Measurements from ENCODE around the gene NAV2.
"Not testable (repeated sequence)": the region's sequence is repeated elsewhere in the genome, so short reads cannot be mapped to it uniquely, and the experiment has no call there.

The NAV2 gene

GRCh38 chr11:19910931-19911330 lies 198.3 kb downstream of the NAV2 start:
- no peak for DNase-seq

- no peak for DNase-seq
These were observed 199.7 kb downstream of the NAV2 start for GRCh38 chr11:19912115-19912957.

- no peak for DNase-seq
These were observed 200.6 kb downstream of the NAV2 start for GRCh38 chr11:19912958-19913892.

- DNase-seq, result no peak
These were observed 201.2 kb downstream of the NAV2 start for GRCh38 chr11:19913893-19914249.

GRCh38 chr11:19915808-19916207 lies 203.2 kb downstream of the NAV2 start:
- DNase-seq, result no peak

GRCh38 chr11:19917069-19917468 lies 204.4 kb downstream of the NAV2 start:
- no peak for DNase-seq

GRCh38 chr11:19918302-19919049 lies 205.8 kb downstream of the NAV2 start:
- DNase-seq, result no peak

GRCh38 chr11:19919050-19919561 lies 206.5 kb downstream of the NAV2 start:
- no peak for DNase-seq

GRCh38 chr11:19920982-19921381 lies 208.3 kb downstream of the NAV2 start:
- no peak for DNase-seq

GRCh38 chr11:19921976-19922688 lies 209.5 kb downstream of the NAV2 start:
- no peak for DNase-seq

- no peak for DNase-seq
These were observed 210.0 kb downstream of the NAV2 start for GRCh38 chr11:19922689-19923035.

- no peak for DNase-seq
These were observed 211.0 kb downstream of the NAV2 start for GRCh38 chr11:19923626-19924025.

GRCh38 chr11:19924311-19924710 lies 211.7 kb downstream of the NAV2 start:
- no peak for DNase-seq

GRCh38 chr11:19924716-19925115 lies 212.1 kb downstream of the NAV2 start:
- no peak for DNase-seq

- DNase-seq, result not testable (repeated sequence)
These were observed 214.8 kb downstream of the NAV2 start for GRCh38 chr11:19927403-19927802.

GRCh38 chr11:19929147-19929546 lies 216.5 kb downstream of the NAV2 start:
- DNase-seq, result no peak

- no peak for DNase-seq
These were observed 217.0 kb downstream of the NAV2 start for GRCh38 chr11:19929655-19930054.

GRCh38 chr11:19931141-19931770 lies 218.6 kb downstream of the NAV2 start:
- DNase-seq, result no peak

- DNase-seq, result no peak
These were observed 219.2 kb downstream of the NAV2 start for GRCh38 chr11:19931771-19932369.

GRCh38 chr11:19933132-19933735 lies 220.6 kb downstream of the NAV2 start:
- no peak for DNase-seq
